Muscle layer of colon (tissue), 2 donors: Measurements from ENCODE around the gene ETV5.

ENCODE experiments used
- H3K27ac ChIP-seq: one replicate; pipeline ENCODE4 v1.7.0; 2013; ENCODE audit warnings: low read depth, mild to moderate bottlenecking, low read length, moderate library complexity
- H3K27me3 ChIP-seq, 2 donors: one replicate each; pipeline ENCODE4 v1.7.0; 2013; ENCODE audit warnings: low read length in 2 of 2, mild to moderate bottlenecking in 2 of 2; ENCODE audit not compliant: insufficient read depth in 2 of 2, control insufficient read depth in 1 of 2
- H3K36me3 ChIP-seq: one replicate; pipeline ENCODE4 v1.7.0; 2013; ENCODE audit warnings: mild to moderate bottlenecking, low read length; ENCODE audit not compliant: insufficient read depth
- H3K4me1 ChIP-seq: one replicate; pipeline ENCODE4 v1.7.0; 2013; ENCODE audit warnings: mild to moderate bottlenecking, low read length; ENCODE audit not compliant: insufficient read depth
- H3K4me3 ChIP-seq, 2 donors: one replicate each; pipeline ENCODE4 v1.7.0; 2013; ENCODE audit warnings: low read length in 2 of 2, low read depth in 1 of 2, mild to moderate bottlenecking in 1 of 2, moderate library complexity in 1 of 2
- H3K9ac ChIP-seq: one replicate; pipeline ENCODE4 v1.7.0; 2013; ENCODE audit warnings: low read length
- H3K9me3 ChIP-seq: one replicate; pipeline ENCODE4 v1.7.0; 2013; ENCODE audit warnings: mild to moderate bottlenecking, low read length
- donor health status: abdominal sarcoma.
- donor health status: Adenocarcinoma of cecum.

The ETV5 gene

GRCh38 chr3:186108941-186109865, at the start of gene ETV5:
Gene ETV5, minus strand, starts transcription at chr3:186109089. Its CDS starts 3,221 bp downstream, at chr3:186105868.
- no peaks in the 10 kb centered on the region for H3K36me3 ChIP-seq
- H3K4me3 ChIP-seq: peak within 1 kb of the TSS; percentile 73 to 95
- no peaks in the 10 kb centered on the region for H3K9me3 ChIP-seq
- peak within 1 kb of the TSS; percentile 83 for H3K9ac ChIP-seq
- H3K27me3 ChIP-seq: peaks cover 12 to 54% of the 10 kb centered on the region in 2 donors
- H3K4me1 ChIP-seq: peaks cover 25% of the 10 kb centered on the region
- peak within 1 kb of the TSS; percentile 64 for H3K27ac ChIP-seq

- no peaks in the 10 kb centered on the region for H3K27me3 ChIP-seq
- no peaks in the 10 kb centered on the region for H3K4me1 ChIP-seq
- no peak overlapping the region for H3K27ac ChIP-seq
- no peaks in the 10 kb centered on the region for H3K9me3 ChIP-seq
- H3K9ac ChIP-seq: no peak overlapping the region
- no peaks in the 10 kb centered on the region for H3K36me3 ChIP-seq
- no peak overlapping the region for H3K4me3 ChIP-seq
These were observed 45.8 kb upstream of the ETV5 start for GRCh38 chr3:186154641-186155040.

DNA sequence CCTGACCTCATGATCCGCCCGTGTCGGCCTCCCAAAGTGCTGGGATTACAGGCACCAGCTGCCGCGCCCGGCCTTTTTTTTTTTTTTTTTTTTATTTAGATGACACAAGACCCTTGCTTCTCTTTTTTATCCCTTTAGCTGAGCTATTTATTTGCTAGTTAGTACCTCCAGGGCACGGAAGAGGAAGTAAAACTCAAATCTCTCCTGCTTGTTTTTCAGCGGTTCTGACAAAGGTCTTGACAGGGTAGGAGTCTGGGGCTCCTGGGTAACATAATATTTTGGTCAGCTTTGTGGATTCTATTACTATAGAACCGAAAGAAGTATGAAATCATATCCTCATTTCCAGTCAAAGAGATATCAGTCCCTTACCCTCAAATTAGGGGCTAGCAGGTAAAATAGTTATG, 44.0 kb upstream of the ETV5 start:
- no peak overlapping the region for H3K4me3 ChIP-seq
- H3K27ac ChIP-seq: no peak overlapping the region
- no peak overlapping the region for H3K9ac ChIP-seq
- no peaks in the 10 kb centered on the region for H3K9me3 ChIP-seq
- H3K27me3 ChIP-seq: no peaks in the 10 kb centered on the region
- H3K36me3 ChIP-seq: no peaks in the 10 kb centered on the region
- H3K4me1 ChIP-seq: no peaks in the 10 kb centered on the region

GRCh38 chr3:186152361-186152798, 43.5 kb upstream of the ETV5 start:
- H3K9ac ChIP-seq: no peak overlapping the region
- H3K9me3 ChIP-seq: no peaks in the 10 kb centered on the region
- H3K27ac ChIP-seq: no peak overlapping the region
- no peaks in the 10 kb centered on the region for H3K36me3 ChIP-seq
- no peaks in the 10 kb centered on the region for H3K4me1 ChIP-seq
- no peaks in the 10 kb centered on the region for H3K27me3 ChIP-seq
- no peak overlapping the region for H3K4me3 ChIP-seq

DNA sequence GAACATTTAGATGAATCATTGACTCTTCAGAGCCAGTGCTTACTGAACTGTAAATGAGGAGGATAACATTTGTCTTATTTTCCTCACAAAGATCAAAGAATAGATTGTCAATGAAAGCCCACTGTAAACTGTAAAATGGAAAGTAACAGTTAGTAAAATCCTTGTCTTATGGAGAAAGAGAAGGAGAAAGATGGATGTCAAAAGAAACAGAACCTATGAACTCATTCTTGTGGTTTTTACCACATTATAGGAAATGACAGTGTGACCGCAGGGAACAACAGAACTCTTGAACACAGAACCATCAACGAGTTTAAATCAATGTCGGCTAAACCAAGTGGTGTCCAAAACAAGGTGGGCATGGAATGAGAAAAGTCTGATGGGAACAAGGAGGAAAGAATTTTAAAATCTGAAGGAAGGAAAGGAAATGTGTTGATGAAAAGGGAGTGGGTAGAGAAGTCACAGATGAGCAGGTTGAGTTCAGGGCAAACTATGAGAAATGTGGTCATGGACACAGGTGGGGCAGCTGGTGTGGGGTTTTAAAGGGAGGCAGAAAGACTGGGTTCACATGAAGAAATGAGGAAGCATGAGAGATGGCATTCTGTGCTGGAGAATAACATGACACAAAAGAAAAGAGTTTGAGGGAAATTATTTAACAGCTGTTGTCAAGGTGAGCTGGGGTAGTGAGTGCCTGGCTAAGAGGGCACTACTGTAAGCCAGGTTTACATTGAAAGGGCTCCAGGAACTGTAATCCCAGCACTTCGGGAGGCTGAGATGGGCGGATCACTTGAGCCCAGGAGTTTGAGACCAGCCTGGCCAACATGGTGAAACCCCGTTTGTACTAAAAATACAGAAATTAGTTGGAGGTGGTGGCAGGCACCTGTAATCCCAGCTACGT, 42.4 kb upstream of the ETV5 start:
- no peaks in the 10 kb centered on the region for H3K27me3 ChIP-seq
- no peak overlapping the region for H3K27ac ChIP-seq
- H3K9me3 ChIP-seq: no peaks in the 10 kb centered on the region
- no peak overlapping the region for H3K4me3 ChIP-seq
- no peaks in the 10 kb centered on the region for H3K4me1 ChIP-seq
- H3K36me3 ChIP-seq: no peaks in the 10 kb centered on the region
- no peak overlapping the region for H3K9ac ChIP-seq

DNA sequence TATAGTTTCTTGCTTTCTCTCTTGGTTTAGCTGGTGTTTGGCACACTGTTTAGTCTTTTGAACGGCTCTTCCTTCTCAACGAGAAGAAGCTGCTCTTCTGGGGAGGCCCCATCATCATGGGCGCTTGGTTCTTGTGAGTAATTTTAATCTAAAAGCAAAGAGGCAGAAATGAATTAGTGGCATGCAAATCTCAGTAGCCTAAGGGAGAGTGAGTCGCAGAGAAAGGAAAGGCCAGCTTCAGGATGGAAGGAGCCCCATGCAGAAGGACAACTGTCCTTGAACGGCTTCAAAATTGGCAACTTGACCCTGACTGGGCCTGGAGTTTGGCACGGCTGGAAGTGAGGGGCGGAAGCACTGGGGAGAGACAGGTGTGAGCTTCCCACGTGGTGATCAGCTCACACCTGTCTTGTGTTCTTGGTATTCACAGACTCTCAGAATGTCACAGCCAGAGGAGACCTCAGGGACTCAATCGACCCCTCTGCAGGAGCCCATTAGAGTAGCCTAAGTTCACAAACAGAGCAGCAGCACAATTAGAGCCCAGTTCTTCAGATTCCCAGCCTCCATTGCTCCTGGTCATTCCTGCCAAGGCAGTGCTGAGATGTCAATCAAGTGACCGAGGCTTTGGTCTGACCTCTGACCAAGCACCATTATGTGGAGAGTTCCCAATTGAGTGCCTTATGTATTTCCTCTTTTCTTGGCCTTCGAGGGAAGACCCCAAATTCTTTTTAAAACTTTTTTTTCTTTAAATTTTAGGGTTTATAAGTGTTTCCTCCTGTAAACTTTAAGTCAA, 41.3 kb upstream of the ETV5 start:
- H3K9me3 ChIP-seq: no peaks in the 10 kb centered on the region
- no peaks in the 10 kb centered on the region for H3K4me1 ChIP-seq
- no peak overlapping the region for H3K27ac ChIP-seq
- no peaks in the 10 kb centered on the region for H3K27me3 ChIP-seq
- H3K4me3 ChIP-seq: no peak overlapping the region
- no peaks in the 10 kb centered on the region for H3K36me3 ChIP-seq
- no peak overlapping the region for H3K9ac ChIP-seq

DNA sequence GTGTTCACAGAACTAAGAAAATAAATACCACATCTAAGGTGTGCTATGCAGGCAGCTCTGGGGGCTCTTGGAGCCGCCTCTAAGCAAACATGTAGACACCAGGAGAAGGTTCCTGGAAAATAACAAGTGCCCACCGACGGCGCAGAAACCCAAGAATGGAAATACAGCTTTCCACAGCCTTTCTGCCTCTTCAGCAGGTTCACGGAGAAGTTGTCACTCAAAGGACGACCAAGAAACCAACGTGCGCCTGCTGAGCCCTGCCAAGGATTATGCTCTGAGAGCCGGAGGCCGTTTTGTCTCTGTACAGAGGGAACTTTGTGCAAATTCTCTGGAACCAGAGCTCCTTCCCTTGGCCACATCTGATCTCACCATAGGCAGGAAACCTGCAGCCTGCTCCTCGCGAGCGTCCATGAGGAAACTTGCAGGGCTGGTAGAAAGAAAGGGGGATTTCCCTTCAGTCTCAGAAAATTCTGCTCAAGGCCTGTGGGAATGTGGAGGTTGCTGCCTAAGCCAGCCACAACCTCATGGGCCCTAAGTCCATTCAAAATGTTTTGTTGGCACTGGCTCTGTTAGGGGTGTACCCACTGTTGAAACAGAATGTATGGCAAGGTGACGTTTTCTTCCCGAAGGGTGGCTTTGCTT, 40.6 kb upstream of the ETV5 start:
- Histone ChIP-seq H3K27ac (no peak overlapping the region), H3K27me3 (no peaks in the 10 kb centered on the region), H3K9me3 (no peaks in the 10 kb centered on the region), H3K9ac (no peak overlapping the region), H3K4me1 (no peaks in the 10 kb centered on the region), H3K4me3 (no peak overlapping the region), H3K36me3 (no peaks in the 10 kb centered on the region)

- no peak overlapping the region for H3K9ac ChIP-seq
- H3K36me3 ChIP-seq: no peaks in the 10 kb centered on the region
- H3K4me3 ChIP-seq: no peak overlapping the region
- H3K9me3 ChIP-seq: no peaks in the 10 kb centered on the region
- no peaks in the 10 kb centered on the region for H3K4me1 ChIP-seq
- H3K27ac ChIP-seq: no peak overlapping the region
- no peaks in the 10 kb centered on the region for H3K27me3 ChIP-seq
These were observed 35.4 kb upstream of the ETV5 start for GRCh38 chr3:186144257-186144656.

DNA sequence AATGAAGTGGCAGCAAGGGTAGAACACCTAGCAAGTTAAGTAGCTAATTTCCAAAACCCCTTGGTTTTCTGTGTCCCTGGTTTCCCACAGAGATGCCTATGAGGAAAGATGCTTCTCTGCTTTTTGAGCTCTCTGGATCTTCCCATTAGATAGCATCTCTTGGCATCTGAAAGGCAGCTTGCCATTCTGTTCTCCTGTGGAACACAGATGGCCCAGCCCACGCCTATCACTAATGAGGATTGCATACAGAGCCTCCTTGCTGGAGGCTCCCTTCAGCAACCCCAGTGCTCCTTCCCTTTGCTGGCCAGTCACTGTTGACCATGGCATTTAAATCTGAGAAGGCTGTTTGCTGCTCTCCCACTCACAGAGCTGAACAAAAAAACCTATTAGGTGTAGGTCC, 34.4 kb upstream of the ETV5 start:
- no peaks in the 10 kb centered on the region for H3K4me1 ChIP-seq
- no peaks in the 10 kb centered on the region for H3K36me3 ChIP-seq
- no peak overlapping the region for H3K9ac ChIP-seq
- no peaks in the 10 kb centered on the region for H3K27me3 ChIP-seq
- no peaks in the 10 kb centered on the region for H3K9me3 ChIP-seq
- no peak overlapping the region for H3K4me3 ChIP-seq
- no peak overlapping the region for H3K27ac ChIP-seq

DNA sequence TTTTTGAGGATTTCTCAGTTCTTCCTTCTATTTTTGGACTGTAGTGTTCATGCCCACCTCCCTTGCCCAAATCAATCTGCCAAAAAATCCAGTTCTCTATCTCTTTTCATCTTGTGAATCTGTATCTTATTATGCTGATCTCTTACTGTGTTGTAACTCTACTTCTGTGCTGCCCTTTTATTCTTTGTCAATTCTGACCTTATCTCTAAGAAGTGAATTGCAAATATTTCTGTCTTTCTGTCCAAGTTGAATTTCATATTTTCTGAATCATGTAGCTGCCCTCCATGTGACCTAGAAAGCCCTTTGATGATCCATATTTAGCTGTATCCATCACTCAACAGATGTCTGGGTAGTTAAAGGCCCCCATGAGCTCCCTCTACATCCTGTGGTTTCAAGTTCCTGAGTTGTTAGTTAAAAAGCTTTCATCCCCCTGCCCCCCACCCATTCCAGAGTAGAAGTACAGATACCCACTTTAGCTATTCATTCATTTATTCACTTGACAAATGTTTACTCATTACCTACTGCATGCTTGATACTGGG, 33.6 kb upstream of the ETV5 start:
- Histone ChIP-seq H3K4me1 (no peaks in the 10 kb centered on the region), H3K9me3 (no peaks in the 10 kb centered on the region)

More for the DNA sequence above, 33.6 kb upstream of the ETV5 start:
- Histone ChIP-seq H3K27me3 (no peaks in the 10 kb centered on the region), H3K4me3 (no peak overlapping the region), H3K36me3 (no peaks in the 10 kb centered on the region), H3K9ac (no peak overlapping the region), H3K27ac (no peak overlapping the region)
